Activated T-cell treated with anti-CD3 and anti-CD28 coated beads, Interleukin-2, amount 50 U/mL, for 48 hours (primary cell): ENCODE measurements around the gene INTS6L.

Source experiments
- DNase-seq, 2 experiments: peaks; one replicate each; pipeline ENCODE4 v3.0.0-alpha.2; 2020

The INTS6L gene

GRCh38 chrX:135520553-135521404 is at the start of gene INTS6L:
Gene INTS6L (plus strand): TSS chrX:135520660. CDS start chrX:135520993, 333 bp downstream.
- peak; percentile 78 to 83 for DNase-seq

GRCh38 chrX:135476378-135476777 is 44.1 kb upstream of the INTS6L start:
- no peak for DNase-seq

- DNase-seq: peak; percentile 39 to 40
Observed at GRCh38 chrX:135477576-135477975, 42.9 kb upstream of the INTS6L start.

GRCh38 chrX:135480076-135480475 is 40.4 kb upstream of the INTS6L start:
- DNase-seq: no peak

- DNase-seq: no peak
Observed at GRCh38 chrX:135481696-135482179, 38.7 kb upstream of the INTS6L start.

GRCh38 chrX:135484641-135485289 is 35.7 kb upstream of the INTS6L start:
- no peak for DNase-seq

GRCh38 chrX:135489542-135489941 is 30.9 kb upstream of the INTS6L start:
- DNase-seq: no peak

- no peak for DNase-seq
Observed at GRCh38 chrX:135490979-135491514, 29.4 kb upstream of the INTS6L start.

- DNase-seq: no peak
Observed at GRCh38 chrX:135494453-135494852, 26.0 kb upstream of the INTS6L start.

GRCh38 chrX:135497736-135498135 is 22.7 kb upstream of the INTS6L start:
- DNase-seq: no peak

GRCh38 chrX:135498236-135498635 is 22.2 kb upstream of the INTS6L start:
- DNase-seq: no peak

- no peak for DNase-seq
Observed at GRCh38 chrX:135505351-135505750, 15.1 kb upstream of the INTS6L start.

GRCh38 chrX:135509885-135510284 is 10.6 kb upstream of the INTS6L start:
- no peak for DNase-seq

- no peak for DNase-seq
Observed at GRCh38 chrX:135512508-135513129, 7.8 kb upstream of the INTS6L start.

GRCh38 chrX:135513130-135513515 is 7.3 kb upstream of the INTS6L start:
- no peak for DNase-seq

- DNase-seq: no peak
Observed at GRCh38 chrX:135516376-135516775, 4.1 kb upstream of the INTS6L start.

GRCh38 chrX:135518161-135518560 is 2.3 kb upstream of the INTS6L start:
- DNase-seq: no peak

GRCh38 chrX:135520022-135520552 is 373 bp upstream of the INTS6L start:
- no peak for DNase-seq

- DNase-seq: peak; percentile 84 to 87
Observed at GRCh38 chrX:135521405-135522131, 1.1 kb downstream of the INTS6L start.

GRCh38 chrX:135522132-135522530 is 1.7 kb downstream of the INTS6L start:
- no peak for DNase-seq

GRCh38 chrX:135522878-135523693 is 2.6 kb downstream of the INTS6L start:
- DNase-seq: no peak
